Natural killer cell (primary cell): ENCODE data around the gene MRPL52. TPM values are rescaled to one million over a fixed set of nuclear protein-coding genes. Genes with fewer than 3 reads are reported as not detected.
A peak's percentile ranks its signal among the peaks of the same experiment; 100 is the strongest.

Experiments used
- ATAC-seq, 3 donors: fragments of 150-1000 bp in 2 of 3; fragments of 200-7000 bp in 1 of 3; cut with Tn5 transposase; 1 replicate in 1 of 3; 2 replicates in 2 of 3; pipeline ENCODE4 v1.10.0; 2021; ENCODE audit warnings: mild to moderate bottlenecking in 2 of 3, moderate library complexity in 2 of 3
- DNase-seq, 2 donors: peaks; one replicate each; pipeline versions ENCODE4 v3.0.0 to v3.0.0-alpha.2; 2013 to 2021; ENCODE audit warnings: mixed read lengths in 1 of 2
- H3K27ac ChIP-seq: one replicate; pipeline ENCODE4 v1.5.1; 2013; ENCODE audit warnings: mild to moderate bottlenecking, low read length
- H3K27me3 ChIP-seq: one replicate; pipeline ENCODE4 v1.6.1; 2013; ENCODE audit warnings: low read length; ENCODE audit not compliant: control insufficient read depth, insufficient read depth
- H3K36me3 ChIP-seq: one replicate; pipeline ENCODE4 v1.6.1; 2013; ENCODE audit warnings: low read length; ENCODE audit not compliant: control insufficient read depth, insufficient read depth
- H3K4me1 ChIP-seq: one replicate; pipeline ENCODE4 v1.6.1; 2013; ENCODE audit warnings: low read length; ENCODE audit not compliant: control insufficient read depth, insufficient read depth
- H3K4me3 ChIP-seq: one replicate; pipeline ENCODE4 v1.5.1; 2013; ENCODE audit warnings: low read length
- H3K9me3 ChIP-seq: one replicate; pipeline ENCODE4 v1.6.1; 2013; ENCODE audit warnings: low read length; ENCODE audit not compliant: control insufficient read depth, insufficient read depth
- H3K27ac Mint-ChIP-seq, 2 donors: one replicate each; pipeline ENCODE4 v1.8.0; 2022; ENCODE audit warnings: mild to moderate bottlenecking in 2 of 2, mixed read lengths in 2 of 2, moderate library complexity in 1 of 2
- H3K27me3 Mint-ChIP-seq, 2 donors: one replicate each; pipeline ENCODE4 v1.8.0; 2022; ENCODE audit warnings: low read depth in 2 of 2, mixed read lengths in 2 of 2
- H3K36me3 Mint-ChIP-seq: one replicate; pipeline ENCODE4 v1.8.0; 2022; ENCODE audit warnings: mixed read lengths
- H3K4me1 Mint-ChIP-seq, 2 donors: one replicate each; pipeline ENCODE4 v1.8.0; 2022; ENCODE audit warnings: mixed read lengths in 2 of 2
- H3K4me3 Mint-ChIP-seq: one replicate; pipeline ENCODE4 v1.8.0; 2022; ENCODE audit warnings: mild to moderate bottlenecking, moderate library complexity, mixed read lengths
- H3K9me3 Mint-ChIP-seq, 2 donors: one replicate each; pipeline ENCODE4 v1.8.0; 2022; ENCODE audit warnings: mixed read lengths in 2 of 2
- CTCF ChIP-seq: fragments of 200-600 bp; IDR thresholded peaks from one replicate; pipeline ENCODE4 v1.8.0; 2022; ENCODE audit warnings: antibody characterized with exemption
- WGBS: methylation state at CpG from one replicate; pipeline ENCODE4 v1.1.7; 2013; ENCODE audit warnings: missing lambda C conversion rate; ENCODE audit not compliant: insufficient coverage; 5-methylcytosine and 5-hydroxymethylcytosine counted together
- intact Hi-C: fragments of 100-400 bp; cut with micrococcal nuclease; formaldehyde crosslinking; loops from one replicate; pipeline ENCODE4 v1.14.2; 2022
- total RNA-seq, 4 donors: library from RNA; stranded (reverse); fragments of 120-200 nt in 1 of 4; gene quantifications; one replicate each; pipeline versions ENCODE4 v1.2.3 to v1.2.4, GENCODE V29; 2013 to 2022

Gene MRPL52
- total RNA-seq, 3 donors from 2014 or later (not counting 1 experiment from before 2014, with no cell fraction given): 40.5 to 42.0 (median 41.6) TPM

- intact Hi-C loops: no loop called here
These were observed 52.4 kb downstream of the MRPL52 start for GRCh38 chr14:22882064-22882463.

GRCh38 chr14:22882529-22883172 lies 53.0 kb downstream of the MRPL52 start:
- Histone ChIP-seq H3K27me3 (no peaks in the 10 kb centered on the region), H3K27ac (no peak overlapping the region), H3K36me3 (peaks cover 13% of the 10 kb centered on the region), H3K9me3 (no peaks in the 10 kb centered on the region), H3K4me3 (no peak overlapping the region), H3K4me1 (peaks cover 22% of the 10 kb centered on the region)
- peaks cover 31 to 66% of the 10 kb centered on the region in 2 donors for H3K4me1 Mint-ChIP-seq
- H3K9me3 Mint-ChIP-seq: no peaks in the 10 kb centered on the region
- DNase-seq (peak in 1 of 2 donors; percentile 74), ATAC-seq (no peak)
- 57% methylated on average over 6 of the region's 6 CpGs for WGBS
- TF ChIP-seq CTCF: no peak
- H3K27me3 Mint-ChIP-seq: peaks cover 0 to 3% of the 10 kb centered on the region in 2 donors
- intact Hi-C loops: no loop called here
- no peaks in the 10 kb centered on the region for H3K36me3 Mint-ChIP-seq
- H3K27ac Mint-ChIP-seq: peak overlapping the region in 1 of 2 donors; percentile 45
- H3K4me3 Mint-ChIP-seq: no peak overlapping the region

More at GRCh38 chr14:22882064-22882463, 52.4 kb downstream of the MRPL52 start:
- Histone ChIP-seq H3K27me3 (no peaks in the 10 kb centered on the region), H3K36me3 (peaks cover 19% of the 10 kb centered on the region), H3K27ac (no peak overlapping the region), H3K9me3 (no peaks in the 10 kb centered on the region), H3K4me1 (peaks cover 16% of the 10 kb centered on the region), H3K4me3 (no peak overlapping the region)
- Mint-ChIP-seq H3K4me1 (peaks cover 25 to 65% of the 10 kb centered on the region in 2 donors), H3K4me3 (peak overlapping the region; percentile 15), H3K27ac (peak overlapping the region in 1 of 2 donors; percentile 31), H3K9me3 (no peaks in the 10 kb centered on the region), H3K27me3 (peaks cover 0 to 3% of the 10 kb centered on the region in 2 donors), H3K36me3 (no peaks in the 10 kb centered on the region)
- ATAC-seq (no peak), DNase-seq (no peak)
- TF ChIP-seq CTCF: no peak
- WGBS: 54% methylated on average over 7 of the region's 7 CpGs

GRCh38 chr14:22883173-22883976 lies 53.7 kb downstream of the MRPL52 start, which contains the start of gene REM2:
TSS of gene REM2 (plus strand) at chr14:22883222. CDS start at chr14:22883288, 66 bp downstream.
- Histone ChIP-seq H3K4me3 (no peak within 1 kb of the TSS), H3K36me3 (peaks cover 6% of the 10 kb centered on the region), H3K4me1 (peaks cover 30% of the 10 kb centered on the region), H3K27me3 (no peaks in the 10 kb centered on the region), H3K9me3 (no peaks in the 10 kb centered on the region), H3K27ac (no peak within 1 kb of the TSS)
- WGBS: 83% methylated on average over 14 of the region's 15 CpGs
- H3K27ac Mint-ChIP-seq: peak within 1 kb of the TSS in 1 of 2 donors; percentile 45
- intact Hi-C loops: no loop called here
- ATAC-seq (no peak), DNase-seq (no peak)
- H3K4me3 Mint-ChIP-seq: no peak within 1 kb of the TSS
- H3K27me3 Mint-ChIP-seq: peaks cover 0 to 3% of the 10 kb centered on the region in 2 donors
- no peak for TF ChIP-seq CTCF
- no peaks in the 10 kb centered on the region for H3K36me3 Mint-ChIP-seq
- H3K9me3 Mint-ChIP-seq: no peaks in the 10 kb centered on the region
- peaks cover 36 to 66% of the 10 kb centered on the region in 2 donors for H3K4me1 Mint-ChIP-seq
